HG02588 (cell line): ENCODE data around the gene OR6X1.

Source experiments
- ATAC-seq: cut with Tn5 transposase; IDR thresholded peaks from one replicate; pipeline ENCODE4 v1.9.1; 2021; ENCODE audit warnings: mild to moderate bottlenecking, moderate library complexity; ENCODE audit not compliant: unreplicated experiment

The OR6X1 gene, protein sequence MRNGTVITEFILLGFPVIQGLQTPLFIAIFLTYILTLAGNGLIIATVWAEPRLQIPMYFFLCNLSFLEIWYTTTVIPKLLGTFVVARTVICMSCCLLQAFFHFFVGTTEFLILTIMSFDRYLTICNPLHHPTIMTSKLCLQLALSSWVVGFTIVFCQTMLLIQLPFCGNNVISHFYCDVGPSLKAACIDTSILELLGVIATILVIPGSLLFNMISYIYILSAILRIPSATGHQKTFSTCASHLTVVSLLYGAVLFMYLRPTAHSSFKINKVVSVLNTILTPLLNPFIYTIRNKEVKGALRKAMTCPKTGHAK

DNA sequence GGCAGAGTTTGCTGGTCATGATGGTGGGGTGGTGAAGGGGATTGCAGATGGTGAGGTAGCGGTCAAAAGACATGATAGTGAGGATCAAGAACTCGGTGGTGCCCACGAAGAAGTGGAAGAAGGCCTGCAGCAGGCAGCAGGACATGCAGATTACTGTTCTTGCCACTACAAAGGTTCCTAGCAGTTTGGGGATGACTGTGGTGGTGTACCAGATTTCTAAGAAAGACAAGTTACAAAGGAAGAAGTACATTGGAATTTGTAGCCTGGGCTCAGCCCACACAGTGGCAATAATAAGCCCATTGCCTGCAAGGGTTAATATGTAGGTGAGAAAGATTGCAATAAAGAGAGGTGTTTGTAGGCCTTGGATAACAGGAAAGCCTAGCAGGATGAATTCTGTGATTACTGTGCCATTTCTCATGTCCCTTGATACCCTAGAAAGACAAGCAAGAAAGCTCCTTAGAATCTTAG lies at the start of gene OR6X1:
Gene OR6X1 (minus strand): TSS at position 418 of the 468 bp plus-strand sequence. CDS start 0 bp downstream, at position 418.
- ATAC-seq = no peak

DNA sequence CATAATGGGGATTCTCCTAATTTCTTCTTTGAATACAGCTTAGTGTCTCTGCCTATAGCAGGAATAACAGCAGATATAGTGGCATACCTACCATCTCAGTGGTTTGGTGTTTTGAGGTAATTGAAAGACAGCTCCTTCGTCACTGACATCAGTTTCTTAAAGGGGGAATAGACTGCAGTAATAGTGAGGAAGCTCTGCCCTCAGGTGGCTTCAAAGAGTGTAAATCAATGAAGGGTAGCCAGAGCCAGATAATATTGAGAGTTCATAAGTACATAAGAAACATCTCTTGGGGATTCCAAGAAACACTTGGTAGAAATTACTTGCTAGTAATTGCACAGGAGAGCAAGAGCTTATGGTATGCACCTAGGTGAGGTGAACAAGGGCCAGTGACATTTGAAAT lies 47.4 kb upstream of the OR6X1 start:
- ATAC-seq = no peak

DNA sequence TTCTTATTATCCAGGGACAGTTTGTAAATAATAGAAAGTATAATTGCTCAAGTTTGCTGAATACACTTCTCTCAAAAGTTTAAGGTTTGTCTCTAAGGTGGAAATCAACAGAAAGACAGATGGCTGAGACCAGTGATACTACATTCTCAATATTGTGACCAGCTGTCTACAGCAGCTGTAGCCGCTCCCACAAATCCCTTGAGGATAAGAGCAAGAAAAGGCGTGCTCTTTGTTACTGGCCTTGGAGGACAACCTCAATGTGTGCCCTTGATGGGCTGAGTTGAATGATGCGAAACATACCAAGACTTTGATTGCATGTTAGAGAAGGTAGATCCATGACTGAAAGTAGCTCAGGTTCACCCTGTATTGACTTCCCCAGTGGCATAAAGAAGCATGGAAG lies 45.7 kb upstream of the OR6X1 start:
- no peak for ATAC-seq

DNA sequence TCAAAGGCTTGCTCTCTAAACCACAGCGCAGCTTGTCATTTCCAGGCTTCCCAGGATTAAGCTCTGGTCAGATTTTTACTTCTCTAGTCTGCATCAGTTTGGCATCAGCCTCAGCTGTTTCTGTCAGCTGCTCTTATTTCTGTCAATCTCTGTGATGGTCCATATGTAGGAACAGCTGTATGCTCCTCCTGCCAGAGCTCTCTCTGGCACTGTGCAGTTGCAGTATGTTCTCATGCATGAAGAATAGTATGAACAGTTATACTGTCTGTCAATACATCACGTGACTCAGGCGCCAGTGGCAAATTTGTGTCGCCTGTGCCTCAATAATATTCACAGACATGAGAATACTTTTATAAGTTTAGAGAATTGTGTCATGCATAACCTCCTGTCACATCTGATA lies 45.1 kb upstream of the OR6X1 start:
- no peak for ATAC-seq

DNA sequence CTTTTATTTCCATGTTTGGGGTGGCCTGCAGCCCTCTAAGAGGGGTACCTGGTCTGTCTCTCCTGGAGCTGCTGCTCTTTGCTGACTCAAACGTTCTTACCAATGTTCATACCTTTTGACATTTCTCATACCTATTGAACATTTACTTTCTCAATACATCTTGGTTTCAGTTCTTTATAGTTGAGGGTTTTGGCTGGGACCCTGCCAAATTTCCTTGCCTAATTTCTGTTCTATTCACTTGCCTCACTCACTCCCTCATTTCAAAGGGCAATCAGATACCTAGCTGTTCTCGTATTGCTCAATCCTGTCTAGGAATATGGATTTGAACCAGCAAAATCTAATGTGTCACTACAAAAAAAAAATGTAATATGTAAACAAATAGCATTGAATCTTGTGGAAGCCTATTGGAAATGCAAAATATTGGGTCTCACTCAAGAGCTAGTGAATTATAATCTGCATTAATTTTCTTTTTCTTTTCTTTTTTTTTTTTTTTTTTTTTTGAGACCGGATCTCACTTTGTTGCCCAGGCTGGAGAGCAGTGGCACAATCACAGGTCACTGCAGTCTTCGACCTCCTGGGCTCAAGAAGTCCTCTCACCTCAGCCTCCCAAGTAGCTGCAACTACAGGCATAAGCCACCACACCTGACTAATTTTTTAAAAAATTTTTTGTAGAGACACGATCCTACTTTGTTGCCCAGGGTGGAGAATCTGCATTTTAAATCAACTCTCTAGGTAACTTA lies 44.4 kb upstream of the OR6X1 start:
- no peak for ATAC-seq

DNA sequence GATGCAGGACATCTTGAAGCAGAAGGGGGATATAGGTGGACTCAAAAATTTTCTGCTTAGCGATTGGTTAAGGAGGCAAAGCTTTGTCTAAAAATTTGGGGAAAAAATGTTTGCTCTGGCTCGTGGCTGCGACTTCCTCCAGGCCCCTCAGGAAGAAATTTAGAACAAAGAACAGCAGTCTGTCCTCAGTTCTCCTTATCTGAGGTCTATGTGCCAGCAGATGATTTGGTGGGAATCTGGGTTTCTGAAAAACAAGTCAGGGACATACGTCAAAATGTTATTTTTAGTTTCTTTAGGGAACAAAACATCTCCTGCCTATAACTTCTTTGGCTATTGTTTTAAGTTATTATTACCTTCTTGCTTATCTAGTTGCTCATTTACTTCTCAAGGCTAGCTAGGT lies 43.8 kb upstream of the OR6X1 start:
- no peak for ATAC-seq

DNA sequence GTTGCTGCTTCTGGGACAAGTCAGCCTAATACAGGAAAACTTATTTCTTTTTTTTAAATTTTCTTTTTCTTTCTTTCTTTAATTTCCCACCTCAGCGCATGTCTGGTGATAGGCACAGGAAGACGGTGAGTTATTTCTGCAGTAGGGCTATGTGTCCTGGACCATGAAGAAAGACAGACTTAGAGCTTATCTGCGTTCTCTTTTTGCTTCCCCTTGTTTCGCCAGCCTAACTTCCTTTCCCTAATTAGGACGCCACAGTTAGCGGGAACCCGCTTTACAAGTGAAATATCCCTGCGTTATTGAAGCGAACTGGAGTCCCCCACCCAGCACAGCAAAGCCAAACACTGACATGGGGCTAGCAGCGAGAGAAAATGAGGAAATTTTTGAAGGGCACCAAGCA lies 43.2 kb upstream of the OR6X1 start:
- ATAC-seq = no peak

DNA sequence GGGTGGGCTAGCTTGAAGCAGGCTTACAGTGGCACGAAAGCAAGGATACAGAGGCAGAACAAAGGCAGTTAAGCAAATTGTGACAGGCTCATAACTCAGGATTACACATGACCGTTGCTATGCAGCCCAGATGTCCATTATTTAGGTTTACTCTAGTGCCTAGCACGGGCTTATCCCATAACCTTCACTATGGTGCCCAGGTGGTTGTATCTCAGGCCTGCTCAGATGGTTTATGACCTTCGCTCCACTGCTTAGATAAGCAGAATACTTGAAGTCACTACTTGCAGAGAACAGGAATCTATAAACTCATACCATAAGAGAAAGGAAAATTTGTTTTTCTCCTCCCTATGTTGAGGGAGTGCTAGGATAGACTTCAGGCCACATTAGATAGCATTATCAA lies 42.8 kb upstream of the OR6X1 start:
- ATAC-seq = no peak

DNA sequence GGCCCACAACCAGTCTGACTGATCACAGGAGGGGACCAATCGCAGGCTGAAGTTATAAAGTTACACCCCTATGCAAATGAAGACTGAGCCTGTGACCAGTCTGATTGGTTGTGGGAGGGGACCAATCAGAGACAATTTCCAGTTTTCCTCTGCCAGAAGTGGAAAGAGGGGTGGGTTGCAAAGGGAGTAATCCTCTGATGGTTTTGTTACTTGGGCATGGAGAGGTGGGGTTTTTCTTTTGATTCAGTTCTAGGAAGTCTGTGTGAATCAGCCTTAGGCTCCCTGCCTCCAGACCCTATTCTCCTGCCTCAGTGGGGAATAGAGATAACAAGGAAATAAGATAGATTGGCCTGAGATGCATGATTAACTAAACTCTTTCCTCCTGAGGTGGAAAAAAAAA lies 41.9 kb upstream of the OR6X1 start:
- ATAC-seq = no peak

DNA sequence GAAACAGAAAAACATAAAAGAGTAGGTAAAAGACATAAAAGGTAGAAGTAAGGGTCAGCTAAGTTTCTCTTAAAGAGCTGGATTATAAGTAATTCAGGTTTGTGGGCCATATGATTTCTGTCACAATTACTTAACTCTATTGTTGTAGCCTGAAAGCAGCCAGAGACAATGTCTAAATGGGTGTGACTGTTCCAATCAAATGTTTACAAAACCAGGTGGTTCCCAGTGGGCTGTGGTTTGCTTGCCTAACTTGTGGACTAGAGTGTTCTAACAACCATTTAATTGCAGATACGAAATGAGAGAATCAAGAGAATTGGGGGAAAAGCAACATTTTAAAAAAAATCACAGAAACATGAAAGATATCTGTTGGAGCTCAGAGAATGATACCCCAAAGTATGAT lies 29.2 kb upstream of the OR6X1 start:
- no peak for ATAC-seq

DNA sequence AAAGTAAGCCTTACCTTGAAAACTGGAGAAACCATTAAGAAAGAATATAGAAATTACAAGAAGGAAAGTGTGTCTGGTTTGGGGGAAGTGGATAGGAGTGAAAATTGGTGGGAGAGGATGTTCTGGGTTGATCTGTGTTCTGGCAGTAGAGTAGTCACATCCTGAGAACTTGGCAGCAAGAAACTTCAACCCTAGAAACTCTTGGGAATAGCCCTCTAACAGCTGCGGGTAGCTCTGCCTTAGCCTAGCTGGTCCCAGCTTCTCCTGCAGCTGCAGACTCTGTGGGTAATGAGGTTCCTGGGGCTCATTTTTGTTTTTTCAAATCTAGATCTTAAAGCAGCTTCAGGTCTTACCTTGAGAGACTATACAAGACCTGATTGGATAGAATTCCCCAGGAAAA lies 24.2 kb upstream of the OR6X1 start:
- no peak for ATAC-seq

DNA sequence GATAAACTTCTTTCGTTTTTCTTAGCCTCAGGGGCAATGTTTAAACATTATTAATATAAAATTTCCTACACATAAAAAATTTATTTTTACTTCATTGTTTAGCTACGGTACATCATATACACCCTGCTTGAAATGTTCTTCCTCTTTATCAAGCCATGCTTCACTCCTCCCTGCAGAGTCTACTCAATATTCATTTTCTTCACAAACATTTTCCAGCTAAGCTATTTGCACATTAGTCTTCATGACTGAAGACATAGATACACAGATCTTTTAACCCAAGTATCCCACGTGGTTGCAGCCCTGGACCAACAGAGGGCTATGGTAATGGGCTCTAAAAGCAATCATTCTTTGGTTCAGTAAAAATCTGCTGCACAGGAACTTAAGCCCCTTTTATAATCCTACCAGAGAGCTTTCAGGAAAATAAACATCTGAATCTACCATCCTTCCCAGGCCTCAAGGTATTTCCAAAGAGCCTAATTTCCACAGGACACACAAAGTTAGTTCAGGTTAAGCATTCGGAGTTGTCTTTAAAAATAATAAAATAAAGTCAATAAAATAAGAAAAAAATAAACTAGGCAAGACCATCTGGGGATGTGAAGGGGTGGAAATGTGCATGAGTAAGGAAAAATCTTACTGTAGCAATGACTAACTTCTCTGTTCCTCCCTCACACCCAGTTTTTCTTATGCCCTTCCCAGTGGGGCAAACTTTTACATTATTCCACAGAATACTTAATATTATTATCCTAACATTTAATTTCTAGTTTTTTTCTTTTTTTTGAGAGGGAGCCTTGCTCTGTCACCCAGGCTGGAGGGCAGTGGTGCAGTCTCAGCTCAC lies 21.6 kb upstream of the OR6X1 start:
- no peak for ATAC-seq

DNA sequence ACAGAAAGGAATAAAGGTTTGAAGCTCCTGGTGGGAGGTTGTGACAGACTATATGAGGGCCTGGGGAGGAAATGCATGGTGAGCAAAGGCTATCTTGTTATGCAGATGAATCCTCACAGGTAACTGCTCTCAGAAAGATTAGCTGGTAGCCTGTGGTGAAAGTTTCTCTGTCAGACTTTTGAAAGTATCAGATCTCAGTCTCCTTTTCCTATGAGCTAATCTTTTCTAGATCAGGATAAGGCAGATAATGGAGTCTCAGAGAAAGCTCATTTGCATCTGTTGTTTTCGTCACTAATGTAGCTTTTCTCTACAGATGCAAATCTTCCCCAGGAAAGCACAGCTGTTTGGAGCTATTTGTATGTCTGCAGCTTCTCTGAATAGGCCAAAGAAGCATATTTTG lies 21.0 kb upstream of the OR6X1 start:
- peak; percentile 58 for ATAC-seq

DNA sequence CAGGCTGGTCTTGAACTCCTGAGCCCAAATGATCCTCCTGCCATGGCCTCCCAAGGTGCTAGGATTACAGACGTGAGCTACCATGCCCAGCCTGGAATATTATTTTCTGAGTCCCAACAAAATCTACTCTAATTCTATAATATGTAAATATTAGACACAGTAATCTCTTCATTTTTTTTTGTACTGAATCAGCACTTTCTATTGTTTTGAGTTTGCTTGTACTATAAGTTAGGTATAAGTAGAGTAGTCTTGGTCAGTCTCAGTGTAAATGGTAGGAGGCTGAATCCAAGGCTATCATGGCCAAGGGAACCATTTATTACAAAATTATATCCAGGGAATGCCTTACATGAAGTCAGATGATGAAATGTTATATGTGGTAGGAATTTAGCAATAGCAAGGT lies 19.6 kb upstream of the OR6X1 start:
- ATAC-seq = no peak

DNA sequence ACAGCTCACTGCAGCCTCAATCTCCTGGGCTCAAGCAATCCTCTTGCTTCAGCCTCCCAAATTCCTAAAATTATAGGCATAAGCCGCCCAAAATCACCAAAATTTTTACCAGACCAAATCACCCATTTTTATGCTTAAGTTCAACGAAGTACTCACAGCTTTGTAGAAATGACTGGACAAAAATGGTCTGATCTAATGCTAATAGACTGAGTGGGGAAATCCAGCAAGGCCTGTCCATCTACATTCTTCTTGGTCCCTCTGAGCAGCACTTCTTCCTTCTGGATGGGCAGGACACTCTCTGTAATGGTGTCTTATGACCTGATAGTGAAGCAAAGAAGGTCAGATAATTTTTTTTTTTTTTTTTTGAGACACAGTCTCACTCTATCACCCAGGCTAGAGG lies 18.7 kb upstream of the OR6X1 start:
- ATAC-seq = no peak

DNA sequence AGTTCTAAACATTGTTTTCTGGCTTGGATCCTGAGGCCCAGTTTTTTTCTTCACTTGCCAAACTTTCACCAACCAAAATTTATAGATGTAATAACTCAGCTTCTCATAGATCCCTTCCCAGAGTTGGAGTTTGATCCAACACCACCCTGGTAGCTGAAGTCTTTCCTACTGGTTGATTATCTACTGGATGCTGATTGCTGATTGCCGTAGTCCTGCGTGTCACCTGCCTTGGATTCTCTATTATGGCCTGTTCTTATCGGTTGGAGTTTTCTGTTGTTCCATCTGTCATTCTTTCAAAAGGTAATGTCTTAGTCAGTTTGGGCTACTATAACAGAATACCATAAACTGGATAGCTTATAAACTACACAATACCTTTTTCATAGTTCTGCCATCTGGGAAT lies 17.3 kb upstream of the OR6X1 start:
- no peak for ATAC-seq

DNA sequence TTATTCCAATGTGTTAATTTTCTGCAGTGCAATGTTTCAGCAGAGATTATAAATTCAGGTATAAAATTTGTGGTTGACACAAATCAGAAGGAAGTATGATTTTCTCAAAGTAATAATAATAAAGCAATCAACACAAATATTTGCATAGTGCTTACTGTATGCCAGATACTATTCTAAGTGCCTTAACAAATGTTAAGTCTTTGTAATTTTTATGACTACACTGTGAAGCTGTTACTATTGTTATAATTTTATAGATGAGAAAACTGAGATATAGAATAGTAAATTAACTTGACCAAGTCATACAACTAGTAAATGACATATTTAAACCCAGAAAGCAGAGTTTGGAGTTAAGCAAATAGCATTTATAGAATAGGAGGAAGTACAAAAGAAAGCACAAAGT lies 16.4 kb upstream of the OR6X1 start:
- no peak for ATAC-seq

DNA sequence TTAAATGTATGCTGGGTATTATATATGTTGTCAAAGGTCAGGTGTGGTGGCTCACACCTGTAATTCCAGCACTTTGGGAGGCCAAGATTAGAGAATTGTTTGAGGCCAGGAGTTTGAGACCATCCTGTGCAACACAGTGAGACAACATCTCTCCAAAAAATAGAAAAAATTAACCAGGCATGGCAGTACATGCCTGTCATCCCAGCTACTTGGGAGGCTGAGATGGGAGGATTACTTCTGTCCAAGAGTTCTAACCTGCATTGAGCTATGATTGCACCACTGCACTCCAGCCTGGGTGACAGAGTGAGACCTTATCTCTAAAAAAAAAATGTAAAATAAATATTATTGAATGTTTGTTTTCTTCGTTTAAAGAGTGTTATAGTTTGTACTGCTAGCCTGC lies 11.3 kb upstream of the OR6X1 start:
- no peak for ATAC-seq

DNA sequence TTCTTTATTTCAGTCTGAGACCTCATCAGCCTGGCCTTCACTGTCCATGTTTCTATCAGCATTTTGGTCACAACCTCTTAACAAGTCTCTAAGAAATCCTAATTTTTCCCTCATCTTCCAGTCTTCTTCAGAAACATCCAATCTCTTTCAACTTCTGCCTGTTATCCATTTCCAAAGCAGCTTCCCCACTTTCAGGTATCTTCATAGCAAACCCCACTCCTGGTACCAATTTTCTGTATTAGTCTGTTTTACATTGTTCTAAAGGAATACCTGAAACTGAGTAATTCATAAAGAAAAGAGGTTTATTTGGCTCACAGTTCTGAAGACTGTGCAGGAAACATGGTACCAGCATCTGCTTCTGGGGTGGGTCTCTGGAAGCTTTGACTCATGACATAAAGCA lies 8.1 kb upstream of the OR6X1 start:
- no peak for ATAC-seq

DNA sequence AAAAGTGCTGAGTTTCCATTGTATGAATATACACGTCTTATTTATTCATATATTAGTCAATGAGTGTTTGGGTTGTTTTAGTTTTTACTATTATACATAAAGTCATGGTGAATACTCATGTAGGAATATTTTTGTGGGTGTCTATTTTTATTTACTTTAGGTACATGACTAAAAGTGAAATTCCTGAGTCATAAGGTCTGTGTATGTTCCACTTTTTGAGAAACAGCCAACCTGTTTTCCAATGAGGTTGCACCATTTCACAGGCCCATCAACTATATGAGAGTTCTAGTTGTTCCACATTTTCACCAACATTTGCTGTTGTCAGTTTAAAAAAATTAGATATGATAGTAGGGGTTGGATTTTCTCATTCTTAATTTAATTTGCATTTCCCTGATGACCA lies 6.6 kb upstream of the OR6X1 start:
- peak; percentile 88 for ATAC-seq

DNA sequence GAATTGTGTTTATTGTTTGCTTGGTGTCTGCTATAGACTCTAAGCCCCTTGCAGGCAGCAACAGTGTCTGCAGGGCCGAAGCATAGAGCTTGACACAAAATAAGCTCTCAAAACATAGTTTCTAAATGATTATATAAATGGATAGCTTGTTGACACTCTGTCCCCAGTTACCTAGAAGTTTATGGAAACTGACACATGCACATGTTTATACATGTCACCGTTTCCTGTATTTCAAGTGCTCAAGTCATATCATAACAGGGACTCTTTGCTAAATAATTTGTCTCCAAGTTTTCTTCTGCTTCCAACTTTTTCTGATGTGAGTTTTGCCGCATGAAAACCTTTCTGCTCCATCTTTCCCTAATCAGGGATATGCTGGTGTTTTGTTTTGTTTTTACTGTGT lies 3.7 kb upstream of the OR6X1 start:
- no peak for ATAC-seq

DNA sequence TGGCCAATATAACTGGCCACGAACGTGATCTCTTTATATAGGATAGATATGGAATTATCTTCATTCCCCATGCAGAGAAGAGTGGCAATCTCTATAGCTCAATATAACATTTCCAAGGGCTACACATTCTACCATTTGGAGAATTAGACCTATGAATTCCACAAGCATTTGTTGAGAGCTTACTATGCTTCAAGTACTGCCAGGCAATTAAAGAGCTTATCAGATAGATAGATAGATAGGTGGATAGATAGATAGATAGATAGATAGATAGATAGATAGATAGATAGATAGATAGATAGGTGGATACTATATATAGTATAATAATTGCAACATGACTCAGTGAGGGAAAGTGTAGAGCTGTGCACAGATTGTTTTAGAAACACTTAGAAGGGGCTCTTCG lies 1.5 kb upstream of the OR6X1 start:
- no peak for ATAC-seq
